Erythroblast (primary cell): ENCODE data around the gene SCRN1.

Source experiments
- GATA1 ChIP-seq: IDR thresholded peaks from 2 replicates; pipeline ENCODE4 v1.6.1; 2011; ENCODE audit warnings: low read depth, mild to moderate bottlenecking, control low read depth, low read length, moderate library complexity
- POLR2A ChIP-seq: IDR thresholded peaks from 2 replicates; pipeline ENCODE4 v1.6.1; 2011; ENCODE audit warnings: mild to moderate bottlenecking, low read length

- TF ChIP-seq POLR2A (no peak), GATA1 (no peak)
Observed at GRCh38 chr7:29921404-29922010, 68.1 kb downstream of the SCRN1 start.
